ENCODE results near the gene SHC2.
A peak's percentile ranks its signal among the peaks of the same experiment; 100 is the strongest.

SHC2 gene

DNA sequence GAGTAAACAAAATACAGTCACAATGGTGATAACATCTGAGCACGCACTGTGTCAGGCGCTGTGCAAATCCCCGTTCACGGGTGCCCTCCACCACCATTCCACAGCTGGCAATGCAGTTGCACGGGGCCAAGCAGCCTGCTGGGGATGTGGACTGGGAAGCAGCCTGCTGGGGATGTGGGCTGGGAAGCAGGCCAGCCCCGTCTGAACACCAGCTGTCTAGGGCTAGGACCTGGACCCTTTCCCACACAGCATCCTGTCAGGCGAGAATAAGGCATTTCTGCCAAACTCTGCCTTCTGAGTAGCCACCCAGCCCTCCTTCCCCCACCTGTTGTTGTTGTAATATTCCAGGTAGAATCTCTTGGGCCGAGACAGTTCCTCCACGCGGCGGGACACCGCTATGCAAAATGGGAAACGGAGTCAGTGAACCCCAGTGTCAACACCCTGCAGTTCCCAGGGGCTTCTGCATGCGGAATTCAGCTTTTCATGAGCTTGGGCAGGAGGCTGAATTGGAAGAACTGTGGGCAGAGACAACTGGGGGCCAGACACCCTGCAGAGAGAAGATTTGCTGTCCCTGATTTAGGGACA lies 88.4 kb downstream of the SHC2 start:
- Mint-ChIP-seq H3K4me1 (ENCODE audit: low read depth in 2 of 2) (peaks cover 0 to 3% of the 10 kb centered on the region in 2 donors), H3K27me3 (peaks cover 51 to 84% of the 10 kb centered on the region in 2 donors), H3K9me3 (no peaks in the 10 kb centered on the region), H3K4me3 (no peak overlapping the region), H3K27ac (no peak overlapping the region), H3K36me3 (ENCODE audit: insufficient read depth) (peaks cover under 1% of the 10 kb centered on the region)
- ATAC-seq (replicated peaks) (no peak), DNase-seq (no peak)

DNA sequence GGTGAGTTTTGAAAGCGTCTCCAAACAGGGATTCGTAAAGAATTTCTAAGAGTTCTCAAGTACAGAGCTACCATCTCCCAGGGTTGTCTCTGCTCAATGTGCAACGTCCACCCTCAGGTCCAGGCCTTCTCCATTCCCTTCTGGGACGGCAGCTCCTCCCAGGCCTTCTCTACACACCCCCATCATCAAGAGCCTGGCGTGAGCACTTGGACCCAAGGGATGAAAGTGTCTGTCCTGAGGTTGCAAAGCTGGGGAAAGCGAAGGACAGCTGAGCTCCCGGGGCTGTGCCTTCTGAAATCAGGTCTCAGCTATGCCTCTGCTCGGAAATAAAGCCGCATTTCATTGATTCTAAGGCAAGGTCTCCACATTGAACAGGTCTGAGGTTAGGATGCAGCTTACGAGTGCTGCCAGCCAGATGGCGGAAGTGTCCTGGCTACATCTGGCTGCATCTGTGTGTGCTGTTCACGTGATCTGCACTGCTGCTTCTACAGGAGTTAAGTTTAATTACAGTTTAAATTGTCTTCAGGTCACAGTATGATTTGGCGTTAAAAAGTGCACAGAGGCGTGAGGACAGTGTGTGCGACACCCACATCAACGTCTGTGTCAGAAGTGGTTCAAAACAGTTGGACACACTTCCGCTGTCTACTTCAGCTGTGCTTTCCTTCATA lies 89.2 kb downstream of the SHC2 start:
- Mint-ChIP-seq H3K27me3 (peaks cover 58 to 92% of the 10 kb centered on the region in 2 donors), H3K4me3 (no peak overlapping the region), H3K9me3 (no peaks in the 10 kb centered on the region), H3K27ac (no peak overlapping the region), H3K4me1 (ENCODE audit: low read depth in 2 of 2) (peaks cover 0 to 3% of the 10 kb centered on the region in 2 donors), H3K36me3 (ENCODE audit: insufficient read depth) (no peaks in the 10 kb centered on the region)
- ATAC-seq (replicated peaks) (peak; percentile 22), DNase-seq (no peak)

DNA sequence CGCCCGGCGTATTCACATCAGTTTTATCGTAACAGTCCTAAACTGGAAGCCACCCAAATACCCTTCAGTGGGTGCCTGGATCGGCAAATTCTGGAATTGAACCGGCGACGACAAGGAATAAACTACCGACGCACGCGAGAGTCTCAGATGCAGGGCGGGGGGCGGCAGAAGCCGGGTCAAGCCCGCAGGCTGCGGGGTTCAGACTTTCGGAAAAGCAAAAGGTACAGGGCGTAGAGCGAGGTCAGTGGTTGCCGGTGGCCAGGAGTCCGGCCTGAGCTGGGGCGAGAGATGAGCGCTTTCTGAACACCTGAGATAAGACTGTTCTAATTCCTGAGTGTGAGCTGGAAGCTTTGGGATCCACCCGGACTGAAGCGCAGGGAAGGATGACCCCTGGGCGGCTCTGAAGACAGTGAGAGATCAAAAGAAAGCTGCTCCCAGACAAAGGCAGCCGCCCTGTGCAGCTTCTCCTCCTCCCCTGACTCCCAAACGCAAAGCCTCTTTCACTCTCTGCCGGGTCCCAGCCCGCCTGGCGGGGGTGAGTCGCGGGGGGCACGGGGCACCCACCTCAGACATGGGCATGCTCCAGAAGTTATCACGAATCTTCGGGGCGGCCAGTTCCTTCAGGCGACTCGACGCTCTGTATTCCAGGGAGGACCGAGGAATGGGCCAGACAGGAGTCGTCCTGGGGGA lies 90.0 kb downstream of the SHC2 start:
- peaks cover 61 to 95% of the 10 kb centered on the region in 2 donors for H3K27me3 Mint-ChIP-seq

DNA sequence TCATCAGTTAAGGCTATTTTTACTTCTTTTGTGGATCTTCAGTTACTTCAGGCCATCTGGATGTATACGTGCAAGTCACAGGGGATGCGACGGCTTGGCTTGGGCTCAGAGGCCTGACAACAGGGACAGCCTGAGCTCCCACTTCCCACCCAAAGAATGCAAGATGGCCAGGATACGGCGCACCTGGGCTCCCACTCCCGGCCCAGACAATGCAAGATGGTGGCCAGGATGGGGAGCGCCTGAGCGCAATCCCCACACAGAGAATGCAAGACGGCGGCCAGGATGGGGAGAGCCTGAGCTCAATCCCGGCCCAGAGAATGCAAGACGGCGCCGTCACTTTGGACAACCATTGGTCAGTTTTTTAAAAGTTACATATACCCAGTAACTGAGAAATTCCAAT lies 91.0 kb downstream of the SHC2 start:
- peaks cover 0 to 3% of the 10 kb centered on the region in 2 donors for H3K4me1 Mint-ChIP-seq (ENCODE audit: low read depth in 2 of 2)
- no peak overlapping the region for H3K27ac Mint-ChIP-seq
- H3K9me3 Mint-ChIP-seq = no peaks in the 10 kb centered on the region
- no peak overlapping the region for H3K4me3 Mint-ChIP-seq
- H3K36me3 Mint-ChIP-seq (ENCODE audit: insufficient read depth) = no peaks in the 10 kb centered on the region
- ATAC-seq (replicated peaks) = no peak
- DNase-seq = no peak
- peaks cover 57 to 90% of the 10 kb centered on the region in 2 donors for H3K27me3 Mint-ChIP-seq

More for the DNA sequence above, 90.0 kb downstream of the SHC2 start:
- H3K4me3 Mint-ChIP-seq = no peak overlapping the region
- peaks cover 0 to 3% of the 10 kb centered on the region in 2 donors for H3K4me1 Mint-ChIP-seq (ENCODE audit: low read depth in 2 of 2)
- no peak overlapping the region for H3K27ac Mint-ChIP-seq
- DNase-seq = no peak
- no peaks in the 10 kb centered on the region for H3K9me3 Mint-ChIP-seq
- H3K36me3 Mint-ChIP-seq (ENCODE audit: insufficient read depth) = no peaks in the 10 kb centered on the region
- no peak for ATAC-seq (replicated peaks)

DNA sequence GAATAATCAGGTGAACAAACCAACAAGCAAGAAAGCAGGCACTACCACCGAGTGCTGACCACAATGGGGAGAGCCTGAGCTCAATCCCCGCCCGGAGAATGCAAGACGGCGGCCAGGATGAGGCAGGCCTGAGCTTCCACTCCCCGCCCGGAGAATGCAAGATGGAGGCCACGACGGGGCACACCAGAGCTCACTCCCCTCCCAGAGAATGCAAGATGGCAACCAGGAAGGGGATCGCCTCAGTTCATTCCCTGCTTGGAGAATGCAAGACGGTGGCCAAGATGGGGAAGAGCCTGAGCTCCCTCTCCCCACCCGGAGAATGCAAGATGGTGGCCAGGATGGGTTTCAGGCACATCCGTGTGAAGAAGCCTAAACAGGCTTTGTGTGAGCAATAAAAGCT lies 91.6 kb downstream of the SHC2 start:
- Mint-ChIP-seq H3K9me3 (no peaks in the 10 kb centered on the region), H3K4me3 (no peak overlapping the region), H3K27me3 (peaks cover 57 to 84% of the 10 kb centered on the region in 2 donors), H3K27ac (peak overlapping the region in 1 of 2 donors; percentile 70), H3K36me3 (ENCODE audit: insufficient read depth) (no peaks in the 10 kb centered on the region), H3K4me1 (ENCODE audit: low read depth in 2 of 2) (peaks cover 0 to 3% of the 10 kb centered on the region in 2 donors)
- ATAC-seq (replicated peaks) (no peak), DNase-seq (no peak)

DNA sequence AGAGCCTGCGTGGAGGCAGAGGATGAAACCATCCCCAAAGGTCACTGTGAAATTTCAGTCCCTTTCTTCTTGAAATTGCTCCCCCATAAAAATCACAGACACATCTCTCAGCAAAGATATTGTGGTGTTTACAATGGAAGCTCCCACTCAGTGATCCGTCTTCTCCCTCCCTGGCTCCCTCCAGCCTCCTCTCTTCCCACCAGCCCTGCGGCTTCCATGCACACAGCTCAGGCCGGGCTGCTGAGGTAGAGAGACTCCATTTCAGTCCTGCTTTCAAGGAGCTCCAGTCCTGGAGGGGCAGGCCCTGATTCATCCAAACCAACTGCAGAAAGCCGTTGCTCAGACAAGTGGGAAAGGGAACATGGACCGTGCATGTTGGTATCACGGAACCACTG lies 92.2 kb downstream of the SHC2 start:
- Mint-ChIP-seq H3K36me3 (ENCODE audit: insufficient read depth) (no peaks in the 10 kb centered on the region), H3K9me3 (no peaks in the 10 kb centered on the region), H3K4me1 (ENCODE audit: low read depth in 2 of 2) (peaks cover 0 to 3% of the 10 kb centered on the region in 2 donors), H3K4me3 (no peak overlapping the region), H3K27me3 (peaks cover 57 to 78% of the 10 kb centered on the region in 2 donors), H3K27ac (peak overlapping the region in 1 of 2 donors; percentile 70)
- DNase-seq = no peak
- no peak for ATAC-seq (replicated peaks)

DNA sequence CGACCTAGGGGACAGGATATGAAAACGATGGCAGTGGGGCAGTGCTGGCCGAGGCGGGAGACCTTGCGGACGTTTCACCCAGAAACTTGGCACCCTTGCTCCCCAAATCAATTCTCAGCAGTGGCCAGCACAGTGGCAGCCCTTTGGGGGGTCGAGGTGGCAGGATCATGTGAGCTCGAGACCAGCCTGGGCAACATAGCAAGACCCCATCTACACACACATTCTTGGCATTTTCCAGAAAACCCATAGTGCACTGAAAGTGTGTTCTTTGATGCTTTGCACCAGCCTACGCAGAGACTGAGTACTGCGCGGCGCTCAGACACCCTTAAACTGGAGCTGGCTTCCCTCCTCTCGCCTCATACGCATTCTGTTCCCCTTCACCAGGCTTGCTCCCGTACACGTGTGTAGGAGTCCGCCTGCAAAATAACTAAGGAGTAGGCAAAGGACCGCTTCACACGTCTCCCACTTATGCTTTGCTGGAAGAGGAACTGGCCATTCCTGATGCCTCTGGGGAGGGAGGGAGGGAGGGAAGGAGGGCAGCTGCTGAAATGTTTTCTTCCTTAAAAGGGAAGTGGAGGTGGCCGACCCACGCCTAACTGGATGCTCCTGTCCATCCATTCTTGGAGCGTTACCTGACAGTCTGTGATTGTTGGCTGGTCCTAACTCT lies 92.7 kb downstream of the SHC2 start:
- Mint-ChIP-seq H3K4me1 (ENCODE audit: low read depth in 2 of 2) (peaks cover 0 to 3% of the 10 kb centered on the region in 2 donors), H3K9me3 (no peaks in the 10 kb centered on the region), H3K27me3 (peaks cover 51 to 73% of the 10 kb centered on the region in 2 donors), H3K27ac (no peak overlapping the region), H3K4me3 (no peak overlapping the region), H3K36me3 (ENCODE audit: insufficient read depth) (no peaks in the 10 kb centered on the region)
- DNase-seq = no peak
- ATAC-seq (replicated peaks) = no peak

DNA sequence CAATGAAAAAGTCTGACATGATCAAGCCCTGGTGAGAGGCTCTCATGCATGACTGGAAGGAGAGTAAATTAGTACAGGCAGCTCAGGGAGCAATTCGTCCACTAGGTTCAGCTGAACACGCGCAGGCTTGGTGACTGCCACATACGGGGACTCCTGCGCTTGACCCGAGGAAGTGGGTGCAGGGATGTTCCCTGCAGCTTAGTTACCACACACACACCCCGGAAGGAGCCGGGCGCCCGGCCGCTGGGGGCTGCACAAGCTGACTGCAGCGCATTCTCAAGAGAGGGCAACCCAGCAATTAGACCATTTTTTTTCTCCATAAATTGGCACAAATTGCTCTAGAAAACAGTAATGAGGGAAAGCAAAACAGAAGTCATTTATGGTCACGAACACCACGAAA lies 93.3 kb downstream of the SHC2 start:
- no peak for DNase-seq
- no peaks in the 10 kb centered on the region for H3K9me3 Mint-ChIP-seq
- H3K4me1 Mint-ChIP-seq (ENCODE audit: low read depth in 2 of 2) = peaks cover 0 to 3% of the 10 kb centered on the region in 2 donors
- H3K27me3 Mint-ChIP-seq = peaks cover 52 to 73% of the 10 kb centered on the region in 2 donors
- no peak for ATAC-seq (replicated peaks)
- H3K36me3 Mint-ChIP-seq (ENCODE audit: insufficient read depth) = no peaks in the 10 kb centered on the region
- no peak overlapping the region for H3K27ac Mint-ChIP-seq
- no peak overlapping the region for H3K4me3 Mint-ChIP-seq

DNA sequence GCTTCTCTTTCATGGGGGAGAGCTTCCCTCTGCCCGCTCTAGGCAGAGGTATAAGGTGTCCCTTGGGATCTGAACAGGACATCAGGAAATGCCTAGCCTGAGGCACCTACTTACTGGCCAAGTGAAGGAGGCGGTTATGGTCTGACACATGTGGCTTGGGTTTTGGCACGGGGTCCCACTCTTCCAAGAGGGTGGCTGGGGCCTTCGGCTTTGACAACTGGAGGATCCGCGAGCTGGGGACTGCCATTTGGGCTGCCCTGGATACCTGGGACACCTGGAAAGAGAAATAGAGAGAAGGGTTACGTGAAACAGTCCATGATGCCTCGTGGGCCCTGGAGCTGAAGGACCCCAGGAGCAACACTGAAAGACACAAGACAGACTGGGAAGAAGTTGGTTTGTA lies 93.9 kb downstream of the SHC2 start:
- peaks cover 0 to 3% of the 10 kb centered on the region in 2 donors for H3K4me1 Mint-ChIP-seq (ENCODE audit: low read depth in 2 of 2)

More for the DNA sequence above, 93.9 kb downstream of the SHC2 start:
- H3K9me3 Mint-ChIP-seq = no peaks in the 10 kb centered on the region
- no peak overlapping the region for H3K27ac Mint-ChIP-seq
- peaks cover 50 to 72% of the 10 kb centered on the region in 2 donors for H3K27me3 Mint-ChIP-seq
- H3K4me3 Mint-ChIP-seq = no peak overlapping the region
- DNase-seq = no peak
- H3K36me3 Mint-ChIP-seq (ENCODE audit: insufficient read depth) = no peaks in the 10 kb centered on the region
- no peak for ATAC-seq (replicated peaks)

All from effector memory CD8-positive, alpha-beta T cell (primary cell).